Immature natural killer cell (primary cell): ENCODE data around the gene RAET1G. TPM values are rescaled to one million over a fixed set of nuclear protein-coding genes. Genes with fewer than 3 reads are reported as not detected.

Experiments
- DNase-seq, 3 donors: peaks; one replicate each; pipeline ENCODE4 v3.0.0; 2022; ENCODE audit warnings: mixed read lengths in 1 of 3
- H3K27ac Mint-ChIP-seq, 6 donors: one replicate each; pipeline ENCODE4 v1.8.0; 2020; ENCODE audit warnings: mixed read lengths in 6 of 6, mild to moderate bottlenecking in 5 of 6, inconsistent platforms in 4 of 6, moderate library complexity in 3 of 6
- H3K27me3 Mint-ChIP-seq, 3 donors: one replicate each; pipeline ENCODE4 v1.8.0; 2020 to 2021; ENCODE audit warnings: low read depth in 3 of 3, mild to moderate bottlenecking in 3 of 3, mixed read lengths in 3 of 3, moderate library complexity in 3 of 3, inconsistent platforms in 1 of 3
- H3K36me3 Mint-ChIP-seq, 3 donors: one replicate each; pipeline ENCODE4 v1.8.0; 2020; ENCODE audit warnings: mixed read lengths in 3 of 3, inconsistent platforms in 2 of 3, mild to moderate bottlenecking in 2 of 3
- H3K4me1 Mint-ChIP-seq, 2 donors: one replicate each; pipeline ENCODE4 v1.8.0; 2020; ENCODE audit warnings: inconsistent platforms in 2 of 2, mild to moderate bottlenecking in 2 of 2, mixed read lengths in 2 of 2, moderate library complexity in 1 of 2
- H3K4me3 Mint-ChIP-seq, 5 donors: one replicate each; pipeline ENCODE4 v1.8.0; 2020; ENCODE audit warnings: mild to moderate bottlenecking in 5 of 5, mixed read lengths in 5 of 5, inconsistent platforms in 3 of 5, moderate library complexity in 3 of 5
- H3K9me3 Mint-ChIP-seq, 6 donors: one replicate each; pipeline ENCODE4 v1.8.0; 2020; ENCODE audit warnings: mild to moderate bottlenecking in 6 of 6, mixed read lengths in 6 of 6, inconsistent platforms in 4 of 6, moderate library complexity in 3 of 6
- polyA plus RNA-seq, 3 donors: library from polyadenylated mRNA; unstranded; fragments of 300-500 nt; fragmentation: Illumina TruSeq; gene quantifications; one replicate each; pipeline ENCODE4 v1.2.3, GENCODE V29; 2021

RAET1G gene
- polyA plus RNA-seq, 3 donors from 2014 or later: not detected

GRCh38 chr6:149884617-149885016 lies 38.3 kb downstream of the RAET1G start:
- H3K27ac Mint-ChIP-seq: no peak overlapping the region
- H3K4me3 Mint-ChIP-seq: no peak overlapping the region
- no peak for DNase-seq
- H3K4me1 Mint-ChIP-seq: no peaks in the 10 kb centered on the region
- no peaks in the 10 kb centered on the region for H3K36me3 Mint-ChIP-seq
- no peaks in the 10 kb centered on the region for H3K9me3 Mint-ChIP-seq
- peaks cover 8 to 15% (median 9%) of the 10 kb centered on the region in 3 donors for H3K27me3 Mint-ChIP-seq

DNA sequence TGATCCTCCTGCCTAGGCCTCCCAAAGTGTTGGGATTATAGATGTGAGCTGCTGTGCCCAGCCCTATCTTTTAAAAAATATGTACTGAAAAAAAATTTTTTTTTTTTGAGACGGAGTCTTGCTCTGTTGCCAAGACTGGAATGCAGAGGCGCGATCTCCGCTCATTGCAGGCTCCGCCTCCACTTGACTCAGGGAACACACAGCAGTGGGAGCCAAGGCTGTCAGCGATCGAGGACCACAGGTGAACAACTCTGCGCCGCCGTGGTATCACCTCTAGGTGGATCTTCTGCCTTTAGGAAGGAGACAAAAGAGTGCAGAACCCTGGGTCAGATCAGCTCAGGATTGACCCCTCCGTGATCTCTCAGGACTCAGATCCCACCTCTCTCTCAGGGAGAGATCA lies 38.7 kb downstream of the RAET1G start:
- no peaks in the 10 kb centered on the region for H3K36me3 Mint-ChIP-seq
- no peaks in the 10 kb centered on the region for H3K4me1 Mint-ChIP-seq
- DNase-seq: no peak
- H3K9me3 Mint-ChIP-seq: no peaks in the 10 kb centered on the region
- H3K27me3 Mint-ChIP-seq: peaks cover 8 to 15% (median 9%) of the 10 kb centered on the region in 3 donors
- H3K4me3 Mint-ChIP-seq: no peak overlapping the region
- no peak overlapping the region for H3K27ac Mint-ChIP-seq

- Mint-ChIP-seq H3K9me3 (no peaks in the 10 kb centered on the region), H3K4me3 (no peak overlapping the region), H3K27ac (no peak overlapping the region), H3K4me1 (no peaks in the 10 kb centered on the region), H3K36me3 (no peaks in the 10 kb centered on the region), H3K27me3 (peaks cover 9 to 27% (median 12%) of the 10 kb centered on the region in 3 donors)
- no peak for DNase-seq
These were observed 41.1 kb downstream of the RAET1G start for GRCh38 chr6:149881860-149882259.

DNA sequence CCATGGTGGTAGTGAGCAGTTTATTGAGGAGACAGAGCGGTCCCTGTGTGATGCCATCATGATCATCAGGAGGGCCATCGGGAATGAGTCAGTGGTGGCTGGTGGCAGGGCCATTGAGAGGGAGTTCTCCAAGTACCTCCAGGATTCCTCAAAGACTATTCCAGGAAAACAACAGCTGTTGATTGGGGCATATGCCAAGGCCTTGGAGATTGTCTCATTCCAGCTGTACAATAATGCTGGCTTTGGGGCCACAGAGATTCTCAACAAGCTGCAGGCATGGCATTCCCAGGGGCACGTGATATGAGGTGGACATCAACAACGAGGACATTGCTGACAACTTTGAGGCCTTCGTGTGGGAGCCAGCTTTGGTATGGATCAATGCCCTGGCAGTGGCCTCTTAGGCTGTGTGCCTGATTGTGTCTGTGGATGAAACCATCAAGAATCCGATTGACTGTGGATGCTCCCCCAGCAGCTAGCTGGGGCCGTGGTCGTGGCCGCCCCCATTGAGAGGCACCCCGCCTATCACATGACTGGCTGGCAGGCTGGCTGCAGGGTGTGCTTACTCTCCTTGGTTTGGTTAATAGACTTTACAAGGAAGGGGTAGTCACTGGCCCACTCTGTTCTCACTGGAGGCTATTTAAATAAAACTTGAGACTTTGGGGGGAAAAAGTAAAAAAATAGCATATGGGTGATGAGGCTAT lies 41.7 kb downstream of the RAET1G start:
- Mint-ChIP-seq H3K27ac (no peak overlapping the region), H3K4me1 (no peaks in the 10 kb centered on the region), H3K4me3 (no peak overlapping the region), H3K36me3 (no peaks in the 10 kb centered on the region), H3K9me3 (no peaks in the 10 kb centered on the region), H3K27me3 (peaks cover 9 to 27% (median 12%) of the 10 kb centered on the region in 3 donors)
- DNase-seq: no peak

DNA sequence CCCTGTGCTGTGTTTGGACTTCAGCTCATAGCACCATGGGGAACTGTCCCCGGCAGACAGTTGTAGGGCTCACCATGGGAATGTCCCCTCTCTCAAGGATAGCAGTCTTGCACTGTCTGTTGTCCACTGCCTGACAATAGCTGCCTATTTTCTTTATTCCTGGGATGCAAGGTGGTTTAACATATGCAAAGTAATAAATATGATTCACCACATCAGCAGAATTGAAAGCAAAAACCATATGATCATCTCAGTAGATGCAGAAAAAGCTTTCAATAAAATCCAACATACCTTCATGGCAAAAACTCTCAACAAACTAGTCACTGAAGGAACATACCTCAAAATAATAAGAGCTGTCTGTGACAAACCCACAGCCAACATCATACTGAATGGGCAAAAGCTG lies 45.3 kb downstream of the RAET1G start:
- DNase-seq: no peak
- Mint-ChIP-seq H3K4me3 (no peak overlapping the region), H3K9me3 (peaks cover 0 to 2% (median 0%) of the 10 kb centered on the region in 6 donors)

GRCh38 chr6:149876241-149876933 lies 46.5 kb downstream of the RAET1G start:
- peaks cover 0 to 2% (median 0%) of the 10 kb centered on the region in 6 donors for H3K9me3 Mint-ChIP-seq
- H3K27ac Mint-ChIP-seq: no peak overlapping the region
- H3K36me3 Mint-ChIP-seq: no peaks in the 10 kb centered on the region
- no peak overlapping the region for H3K4me3 Mint-ChIP-seq
- peaks cover 11 to 37% (median 11%) of the 10 kb centered on the region in 3 donors for H3K27me3 Mint-ChIP-seq
- H3K4me1 Mint-ChIP-seq: no peaks in the 10 kb centered on the region
- no peak for DNase-seq

More for the DNA sequence above, 45.3 kb downstream of the RAET1G start:
- H3K27me3 Mint-ChIP-seq: peaks cover 11 to 28% (median 11%) of the 10 kb centered on the region in 3 donors
- no peaks in the 10 kb centered on the region for H3K4me1 Mint-ChIP-seq
- no peaks in the 10 kb centered on the region for H3K36me3 Mint-ChIP-seq
- no peak overlapping the region for H3K27ac Mint-ChIP-seq

- H3K9me3 Mint-ChIP-seq: peaks cover 0 to 2% (median 0%) of the 10 kb centered on the region in 6 donors
- H3K36me3 Mint-ChIP-seq: no peaks in the 10 kb centered on the region
- H3K27me3 Mint-ChIP-seq: peaks cover 4 to 18% (median 7%) of the 10 kb centered on the region in 3 donors
- H3K27ac Mint-ChIP-seq: no peak overlapping the region
- DNase-seq: no peak
- H3K4me1 Mint-ChIP-seq: no peaks in the 10 kb centered on the region
- no peak overlapping the region for H3K4me3 Mint-ChIP-seq
These were observed 50.7 kb downstream of the RAET1G start for GRCh38 chr6:149872233-149872632.

DNA sequence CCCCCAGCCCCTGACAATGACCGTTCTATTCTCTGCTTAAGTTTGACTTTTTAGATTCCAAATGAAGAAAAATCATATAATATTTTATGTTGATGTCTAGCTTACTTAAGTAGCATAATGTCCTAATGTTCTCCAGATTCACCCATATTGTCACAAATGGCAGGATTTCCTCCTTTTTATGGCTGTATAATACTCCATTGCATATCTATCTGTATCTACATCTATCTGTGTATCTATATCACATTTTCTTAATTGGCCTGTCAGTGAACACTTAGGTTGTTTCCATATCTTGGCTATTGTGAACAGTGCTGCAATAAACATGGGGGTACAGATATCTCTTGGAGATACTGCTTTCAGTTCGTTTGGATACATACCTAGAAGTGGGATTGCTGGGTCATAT lies 51.7 kb downstream of the RAET1G start:
- Mint-ChIP-seq H3K27ac (no peak overlapping the region), H3K27me3 (peaks cover 7 to 18% (median 12%) of the 10 kb centered on the region in 3 donors), H3K4me3 (no peak overlapping the region)

GRCh38 chr6:149869275-149869892 lies 53.5 kb downstream of the RAET1G start:
- no peak for DNase-seq
- Mint-ChIP-seq H3K27me3 (peaks cover 7 to 18% (median 12%) of the 10 kb centered on the region in 3 donors), H3K4me1 (peaks cover 6 to 8% of the 10 kb centered on the region in 2 donors), H3K27ac (no peak overlapping the region), H3K36me3 (no peaks in the 10 kb centered on the region), H3K9me3 (no peaks in the 10 kb centered on the region), H3K4me3 (no peak overlapping the region)

More for the DNA sequence above, 51.7 kb downstream of the RAET1G start:
- no peak for DNase-seq
- Mint-ChIP-seq H3K4me1 (no peaks in the 10 kb centered on the region), H3K9me3 (peaks cover 0 to 2% (median 0%) of the 10 kb centered on the region in 6 donors), H3K36me3 (no peaks in the 10 kb centered on the region)

DNA sequence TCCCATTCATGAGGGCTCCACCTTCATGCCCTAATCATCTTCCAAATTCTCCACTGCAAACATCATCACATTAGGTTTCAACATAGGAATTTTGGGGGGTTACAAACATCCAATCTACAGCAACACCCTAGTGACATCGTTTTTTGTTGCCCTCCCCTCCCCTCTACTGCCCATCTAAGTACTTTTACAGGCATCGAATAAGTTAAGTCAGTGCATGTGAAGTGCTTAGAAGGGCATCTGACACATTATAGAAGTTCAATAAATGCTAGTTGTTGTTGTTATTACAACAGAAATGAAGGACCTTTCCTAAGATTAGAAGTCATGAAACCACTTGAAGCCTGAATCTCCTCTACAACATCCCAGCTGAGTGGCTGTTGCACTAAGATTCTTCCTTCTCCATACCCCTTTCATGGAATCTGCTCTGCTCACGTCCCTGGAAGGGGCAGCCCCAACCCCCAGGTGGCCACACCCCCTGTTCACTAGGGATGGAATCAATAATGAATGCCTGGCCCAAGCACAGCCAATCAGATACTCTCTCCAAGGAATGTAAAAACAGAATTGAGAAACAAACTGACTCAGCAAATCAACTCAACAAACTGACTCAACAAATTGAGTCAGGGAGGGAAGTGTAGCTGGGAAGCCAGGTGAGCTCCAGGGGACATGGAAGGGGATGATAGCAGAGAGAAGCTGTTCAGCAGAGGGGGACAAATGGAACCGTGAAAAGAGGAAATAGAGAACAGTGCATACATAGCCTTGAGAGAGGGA lies 54.9 kb downstream of the RAET1G start:
- Mint-ChIP-seq H3K4me3 (no peak overlapping the region), H3K9me3 (no peaks in the 10 kb centered on the region), H3K27ac (no peak overlapping the region)

More for the DNA sequence above, 54.9 kb downstream of the RAET1G start:
- peaks cover 1 to 14% (median 11%) of the 10 kb centered on the region in 3 donors for H3K27me3 Mint-ChIP-seq
- no peak for DNase-seq
- H3K4me1 Mint-ChIP-seq: peaks cover 7 to 10% of the 10 kb centered on the region in 2 donors
- H3K36me3 Mint-ChIP-seq: no peaks in the 10 kb centered on the region

Other genes with a start within 250 kb of the RAET1G start
- 10 to 100 TPM in 1 of 3 donors, 1 to 10 TPM in 2; 3.8 to 13.5 (median 6.3) TPM for gene LATS1, start 205.0 kb downstream of the RAET1G start, polyA plus RNA-seq
- 1 to 10 TPM; 1.5 to 6.8 (median 2.9) TPM for gene NUP43, start 176.6 kb downstream of the RAET1G start, polyA plus RNA-seq
- 100 to 1,000 TPM; 160 to 283 (median 172) TPM for gene PCMT1, start 173.4 kb downstream of the RAET1G start, polyA plus RNA-seq
- under 1 TPM in 2 of 3 donors, not detected in 1; 0.34 to 0.73 TPM for gene LRP11, start 58.8 kb downstream of the RAET1G start, polyA plus RNA-seq
- not detected for gene RAET1E, start 25.0 kb downstream of the RAET1G start, polyA plus RNA-seq
- gene ULBP2, start 18.9 kb upstream of the RAET1G start, polyA plus RNA-seq: under 1 TPM in 2 of 3 donors, not detected in 1; 0.83 to 0.88 TPM
- not detected for gene ULBP1, start 40.8 kb upstream of the RAET1G start, polyA plus RNA-seq
- not detected for gene RAET1L, start 102.4 kb upstream of the RAET1G start, polyA plus RNA-seq
- gene ULBP3, start 146.0 kb upstream of the RAET1G start, polyA plus RNA-seq: 1 to 10 TPM in 1 of 3 donors, under 1 TPM in 1, not detected in 1; 0.50 to 2.5 TPM
- gene PPP1R14C, start 219.9 kb upstream of the RAET1G start, polyA plus RNA-seq: under 1 TPM in 1 of 3 donors, not detected in 2; 0.38 TPM